Bone marrow (tissue), 2 donors: ENCODE data around the gene PLPPR5.

ENCODE experiments used
- DNase-seq, 2 donors: peaks; one replicate each; lab custom pipeline; 2025; lab: John Stamatoyannopoulos, UW

PLPPR5 gene

DNA sequence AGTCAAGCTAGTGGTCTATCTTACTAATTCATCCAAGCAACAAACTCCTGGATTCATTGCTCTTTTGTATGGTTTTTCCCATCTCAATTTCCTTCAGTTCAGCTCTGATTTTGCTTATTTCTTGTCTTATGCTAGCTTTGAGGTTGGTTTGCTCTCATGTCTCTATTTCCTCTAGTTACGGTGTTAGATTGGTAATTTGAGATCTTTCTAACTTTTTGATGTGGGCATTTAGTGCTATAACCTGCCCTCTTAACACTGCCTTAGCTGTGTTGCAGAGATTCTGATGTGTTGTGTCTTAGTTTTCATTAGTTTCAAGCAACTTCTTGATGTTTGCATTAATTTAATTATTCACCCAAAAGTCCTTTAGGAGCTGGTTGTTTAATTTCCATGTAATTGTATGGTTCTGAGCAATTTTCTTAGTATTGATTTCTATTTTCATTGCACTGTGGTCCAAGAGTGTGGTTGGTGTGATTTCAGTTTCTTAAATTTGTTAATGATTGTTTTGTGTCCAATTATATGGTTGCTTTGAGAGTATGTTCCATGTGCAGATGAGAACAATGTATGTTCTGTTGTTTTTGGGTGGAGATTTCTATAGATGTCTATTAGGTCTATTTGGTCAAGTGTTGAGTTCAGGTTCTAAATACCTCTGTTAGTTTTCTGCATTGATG, 154.6 kb downstream of the PLPPR5 start:
- DNase-seq, result no peak

DNA sequence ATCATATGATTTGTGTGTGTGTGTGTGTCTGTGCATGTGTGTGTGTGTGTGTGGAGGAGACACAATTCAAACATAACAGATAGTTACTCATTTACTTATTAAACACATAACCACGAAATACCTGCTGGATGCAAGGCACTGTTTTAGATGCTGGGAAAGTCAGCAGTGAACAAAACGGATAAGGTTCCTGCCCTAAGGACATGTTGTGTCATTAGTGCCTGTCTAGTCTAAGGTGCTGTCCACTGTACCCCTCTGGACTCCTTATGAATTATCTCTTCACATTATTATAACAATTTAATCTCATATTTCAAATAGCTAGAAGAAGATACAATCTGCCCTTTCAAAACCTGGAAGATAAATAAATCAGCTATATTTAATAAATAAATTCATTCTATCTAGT, 162.4 kb downstream of the PLPPR5 start:
- DNase-seq, result no peak
